SK-N-MC (cell line): ENCODE results near the gene LHX6.

Experiments used
- DNase-seq: peaks from one replicate; pipeline ENCODE4 v3.0.0-alpha.2; 2011; ENCODE audit warnings: low read depth, low spot score
- H3K27ac ChIP-seq: fragments of 200-600 bp; sonication (generic); 2 replicates; pipeline ENCODE4 v1.5.1; 2016; ENCODE audit warnings: mixed run types
- H3K36me3 ChIP-seq: fragments of 200-600 bp; sonication (generic); 2 replicates; pipeline ENCODE4 v1.6.1; 2017; ENCODE audit warnings: antibody characterized with exemption, low read length, mixed read lengths; ENCODE audit not compliant: insufficient read depth
- H3K4me3 ChIP-seq: fragments of 200-600 bp; sonication (generic); 2 replicates; pipeline ENCODE4 v1.5.1; 2016
- H3K9ac ChIP-seq: fragments of 200-600 bp; sonication (generic); 2 replicates; pipeline ENCODE4 v1.8.0; 2017; ENCODE audit warnings: mixed run types, mixed read lengths; ENCODE audit not compliant: insufficient read length
- H3K9me3 ChIP-seq: fragments of 200-600 bp; sonication (generic); 2 replicates; pipeline ENCODE4 v1.6.1; 2017; ENCODE audit warnings: low read depth, mild to moderate bottlenecking, antibody characterized with exemption, low read length, moderate library complexity, mixed read lengths
- EZH2 ChIP-seq: fragments of 200-600 bp; sonication (generic); IDR thresholded peaks from one replicate; pipeline ENCODE4 v1.6.1; 2017; ENCODE audit warnings: antibody characterized with exemption
- FOXP2 ChIP-seq: optimal IDR thresholded peaks from 2 replicates; pipeline ENCODE3; 2011; ENCODE audit warnings: mild to moderate bottlenecking, moderate library complexity; ENCODE audit not compliant: insufficient read depth; ENCODE audit errors: extremely low read length, control extremely low read depth
- POLR2AphosphoS5 ChIP-seq: IDR thresholded peaks from 2 replicates; pipeline ENCODE4 v1.6.1; 2012; ENCODE audit warnings: mild to moderate bottlenecking, low read depth, low read length, borderline replicate concordance

The LHX6 gene

GRCh38 chr9:122159925-122160246, 68.9 kb downstream of the LHX6 start:
- H3K4me3 ChIP-seq, result peak overlapping the region; percentile 98
- no peak for TF ChIP-seq EZH2
- TF ChIP-seq FOXP2, result no peak
- no peak for TF ChIP-seq POLR2AphosphoS5
- DNase-seq, result no peak
- 0 out of 2 replicates have a peak, but pooled peaks cover 7% of the 10 kb centered on the region for H3K36me3 ChIP-seq
- H3K27ac ChIP-seq, result no peak overlapping the region
- H3K9ac ChIP-seq, result no peak overlapping the region
- H3K9me3 ChIP-seq, result 0 out of 2 replicates have a peak, but pooled peaks cover 3% of the 10 kb centered on the region

- Histone ChIP-seq H3K9me3 (0 out of 2 replicates have a peak, but pooled peaks cover 3% of the 10 kb centered on the region), H3K4me3 (peak within 1 kb of the TSS; percentile 98), H3K27ac (peak within 1 kb of the TSS; percentile 45; the same call in 1 of the 2 replicates), H3K9ac (peak within 1 kb of the TSS; percentile 87), H3K36me3 (0 out of 2 replicates have a peak, but pooled peaks cover 7% of the 10 kb centered on the region)
- TF ChIP-seq EZH2 (no peak), FOXP2 (no peak), POLR2AphosphoS5 (peak; percentile 97)
- DNase-seq, result peak; percentile 90
Observed at GRCh38 chr9:122159026-122159924, 69.5 kb downstream of the LHX6 start, which contains the start of the genes MORN5 and NDUFA8. MORN5 (plus strand) TSS chr9:122159908; CDS start chr9:122159973, 65 bp downstream. NDUFA8 (minus strand) TSS chr9:122159779; CDS start chr9:122159677, 102 bp downstream.

- H3K9ac ChIP-seq, result no peak overlapping the region
- H3K36me3 ChIP-seq, result 0 out of 2 replicates have a peak, but pooled peaks cover 7% of the 10 kb centered on the region
- H3K4me3 ChIP-seq, result peak overlapping the region; percentile 34; the same call in 1 of the 2 replicates
- DNase-seq, result no peak
- H3K9me3 ChIP-seq, result 0 out of 2 replicates have a peak, but pooled peaks cover 3% of the 10 kb centered on the region
- TF ChIP-seq EZH2, result no peak
- no peak for TF ChIP-seq FOXP2
- TF ChIP-seq POLR2AphosphoS5, result no peak
- H3K27ac ChIP-seq, result no peak overlapping the region
Observed at GRCh38 chr9:122158202-122158601, 70.6 kb downstream of the LHX6 start.

- Histone ChIP-seq H3K36me3 (peaks cover 20% of the 10 kb centered on the region), H3K27ac (no peak overlapping the region), H3K9me3 (no peaks in the 10 kb centered on the region), H3K9ac (no peak overlapping the region), H3K4me3 (no peak overlapping the region)
- no peak for DNase-seq
- TF ChIP-seq FOXP2 (no peak), EZH2 (no peak), POLR2AphosphoS5 (no peak)
Observed at GRCh38 chr9:122155796-122156195, 73.0 kb downstream of the LHX6 start.
